Osteoblast (primary cell): ENCODE measurements around the gene SLC2A13. TPM values are rescaled to one million over a fixed set of nuclear protein-coding genes. Genes with fewer than 3 reads are reported as not detected.

Experiments
- DNase-seq: peaks from one replicate; pipeline ENCODE4 v3.0.0; 2011; ENCODE audit warnings: low spot score, mixed read lengths; ENCODE audit not compliant: insufficient read length; ENCODE audit errors: missing footprints
- H2AFZ ChIP-seq: 2 replicates; pipeline ENCODE4 v1.6.0; 2011; ENCODE audit warnings: mild to moderate bottlenecking, low read length
- H3K27ac ChIP-seq: 2 replicates; pipeline ENCODE4 v1.5.1; 2011; ENCODE audit warnings: mild to moderate bottlenecking, low read depth, low read length, moderate library complexity
- H3K27me3 ChIP-seq: 2 replicates; pipeline ENCODE4 v1.6.0; 2012; ENCODE audit warnings: mild to moderate bottlenecking, control low read depth, inconsistent platforms, low read length, moderate library complexity; ENCODE audit not compliant: insufficient read depth
- H3K36me3 ChIP-seq: 2 replicates; pipeline ENCODE4 v1.5.1; 2011; ENCODE audit warnings: mild to moderate bottlenecking, low read length, control low read depth, moderate library complexity; ENCODE audit not compliant: insufficient read depth
- H3K4me1 ChIP-seq: 2 replicates; pipeline ENCODE4 v1.5.1; 2011; ENCODE audit warnings: mild to moderate bottlenecking, low read length, control low read depth, moderate library complexity; ENCODE audit not compliant: insufficient read depth
- H3K4me2 ChIP-seq: 2 replicates; pipeline ENCODE4 v1.6.0; 2011; ENCODE audit warnings: mild to moderate bottlenecking, low read length; ENCODE audit not compliant: insufficient read depth
- H3K4me3 ChIP-seq: fragments of 200-600 bp; sonication (generic); 3 replicates; pipeline ENCODE4 v1.5.1; 2012; ENCODE audit warnings: mild to moderate bottlenecking, low read length, inconsistent platforms; ENCODE audit not compliant: insufficient read depth
- H3K79me2 ChIP-seq: 2 replicates; pipeline ENCODE4 v1.6.0; 2012; ENCODE audit warnings: mild to moderate bottlenecking, low read length, control low read depth, inconsistent platforms; ENCODE audit not compliant: insufficient read depth
- H3K9me3 ChIP-seq: 2 replicates; pipeline ENCODE4 v1.5.1; 2011; ENCODE audit warnings: low read depth, low read length, control low read depth
- H4K20me1 ChIP-seq: 2 replicates; pipeline ENCODE4 v1.6.0; 2012; ENCODE audit warnings: mild to moderate bottlenecking, low read length, control low read depth; ENCODE audit not compliant: insufficient read depth
- CTCF ChIP-seq: IDR thresholded peaks from 2 replicates; pipeline ENCODE4 v1.5.1; 2011; ENCODE audit warnings: mild to moderate bottlenecking, low read depth, low read length, moderate library complexity; ENCODE audit errors: extremely low read depth
- total RNA-seq: library from RNA; depleted of rRNA; stranded (reverse); fragments of >200 nt; gene quantifications from 2 replicates; pipeline ENCODE4 v1.2.3, GENCODE V29; 2012

The SLC2A13 gene
- total RNA-seq, 1 donor: 12.3 TPM

GRCh38 chr12:39972119-39972518 is 133.8 kb downstream of the SLC2A13 start:
- H2AFZ ChIP-seq: no peak overlapping the region

GRCh38 chr12:39971348-39971747 is 134.5 kb downstream of the SLC2A13 start:
- H2AFZ ChIP-seq: no peak overlapping the region
- no peaks in the 10 kb centered on the region for H4K20me1 ChIP-seq
- H3K4me1 ChIP-seq: no peaks in the 10 kb centered on the region
- no peaks in the 10 kb centered on the region for H3K27me3 ChIP-seq
- no peak overlapping the region for H3K27ac ChIP-seq
- H3K4me2 ChIP-seq: no peak overlapping the region
- no peaks in the 10 kb centered on the region for H3K79me2 ChIP-seq
- DNase-seq: no peak
- no peaks in the 10 kb centered on the region for H3K9me3 ChIP-seq
- no peak for TF ChIP-seq CTCF
- H3K4me3 ChIP-seq: no peak overlapping the region
- no peaks in the 10 kb centered on the region for H3K36me3 ChIP-seq

More at GRCh38 chr12:39972119-39972518, 133.8 kb downstream of the SLC2A13 start:
- H3K27me3 ChIP-seq: no peaks in the 10 kb centered on the region
- no peak overlapping the region for H3K4me2 ChIP-seq
- H3K27ac ChIP-seq: no peak overlapping the region
- TF ChIP-seq CTCF: no peak
- no peak for DNase-seq
- no peaks in the 10 kb centered on the region for H3K4me1 ChIP-seq
- no peak overlapping the region for H3K4me3 ChIP-seq
- H3K79me2 ChIP-seq: no peaks in the 10 kb centered on the region
- H3K9me3 ChIP-seq: no peaks in the 10 kb centered on the region
- H3K36me3 ChIP-seq: no peaks in the 10 kb centered on the region
- no peaks in the 10 kb centered on the region for H4K20me1 ChIP-seq

- DNase-seq: no peak
- Histone ChIP-seq H3K79me2 (no peaks in the 10 kb centered on the region), H3K27me3 (no peaks in the 10 kb centered on the region), H3K27ac (no peak overlapping the region), H2AFZ (no peak overlapping the region), H4K20me1 (no peaks in the 10 kb centered on the region), H3K9me3 (no peaks in the 10 kb centered on the region), H3K36me3 (no peaks in the 10 kb centered on the region), H3K4me3 (no peak overlapping the region), H3K4me2 (no peak overlapping the region), H3K4me1 (no peaks in the 10 kb centered on the region)
- no peak for TF ChIP-seq CTCF
Observed at GRCh38 chr12:39966721-39967120, 139.2 kb downstream of the SLC2A13 start.

- H3K79me2 ChIP-seq: no peaks in the 10 kb centered on the region
- H4K20me1 ChIP-seq: no peaks in the 10 kb centered on the region
- no peaks in the 10 kb centered on the region for H3K9me3 ChIP-seq
- H3K27me3 ChIP-seq: no peaks in the 10 kb centered on the region
- TF ChIP-seq CTCF: no peak
- no peak overlapping the region for H3K27ac ChIP-seq
- no peak overlapping the region for H3K4me2 ChIP-seq
- no peak for DNase-seq
- H3K4me3 ChIP-seq: no peak overlapping the region
- H3K36me3 ChIP-seq: no peaks in the 10 kb centered on the region
- H3K4me1 ChIP-seq: no peaks in the 10 kb centered on the region
- H2AFZ ChIP-seq: no peak overlapping the region
Observed at GRCh38 chr12:39966256-39966655, 139.6 kb downstream of the SLC2A13 start.
